ENCODE measurements around the gene TSPAN4. TPM values are rescaled to one million over a fixed set of nuclear protein-coding genes. Genes with fewer than 3 reads are reported as not detected.

Gene TSPAN4
- total and polyA plus RNA-seq, 2 of the 13 experiments (the other 11 are each of a cell fraction or from before 2014, with no cell fraction given) = 31.7 to 68.3 TPM

DNA sequence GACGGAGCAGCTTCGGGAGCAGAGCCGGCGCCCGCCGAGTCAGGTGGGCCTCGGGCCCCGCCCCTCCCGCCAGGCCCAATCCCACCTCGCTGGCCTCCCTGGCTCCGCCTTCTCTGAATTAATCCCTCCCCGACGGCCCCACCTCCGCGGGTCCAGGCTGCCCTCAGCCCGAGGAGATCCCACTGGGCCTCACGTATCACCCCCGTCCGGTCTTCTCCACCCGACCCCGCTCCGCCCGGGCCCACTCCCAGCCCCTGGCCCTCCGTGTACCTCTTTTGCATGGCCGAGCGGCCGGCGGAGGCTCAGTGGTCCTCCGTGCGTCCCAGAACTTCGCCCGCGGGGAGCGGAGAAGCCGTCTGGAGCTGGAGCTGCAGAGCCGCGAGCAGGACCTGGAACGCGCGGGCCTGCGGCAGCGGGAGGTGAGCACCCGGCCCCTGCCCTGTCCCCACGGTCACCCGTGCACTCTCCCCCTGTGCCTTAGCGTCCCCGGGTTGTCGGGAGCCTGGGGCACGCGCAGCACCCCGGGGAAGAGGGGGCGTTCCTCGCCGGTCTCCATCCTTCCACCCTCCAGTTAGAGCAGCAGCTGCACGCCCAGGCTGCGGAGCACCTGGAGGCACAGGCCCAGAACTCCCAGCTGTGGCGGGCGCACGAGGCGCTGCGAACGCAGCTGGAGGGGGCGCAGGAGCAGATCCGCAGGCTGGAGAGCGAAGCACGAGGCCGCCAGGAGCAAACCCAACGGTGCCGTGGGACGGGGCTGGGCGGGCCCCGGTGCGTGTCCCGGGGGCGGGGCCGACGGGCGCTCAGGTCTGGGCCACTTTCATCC is 12.1 kb upstream of the TSPAN4 start (continued):
- TF ChIP-seq ZNF747 (CRISPR knock-in tag; IDR thresholded peaks at IDR 0.05; ENCODE audit: borderline replicate concordance) (peak; percentile 58; the same call in 1 of the 2 replicates), ZNF562 (CRISPR knock-in tag; IDR thresholded peaks at IDR 0.05; ENCODE audit: borderline replicate concordance) (no peak), JUND (CRISPR knock-in tag; IDR thresholded peaks at IDR 0.05) (no peak), BCLAF1 (IDR thresholded peaks at IDR 0.05) (no peak), ZZZ3 (CRISPR knock-in tag; IDR thresholded peaks at IDR 0.05; ENCODE audit: borderline replicate concordance) (no peak), ZFY (CRISPR knock-in tag; IDR thresholded peaks at IDR 0.05) (0 out of 2 replicates have a peak, but pooled peaks have one; percentile 18), SRY (CRISPR knock-in tag; IDR thresholded peaks at IDR 0.05) (peak; percentile 31; the same call in 1 of the 2 replicates), RAD21 (CRISPR knock-in tag; IDR thresholded peaks at IDR 0.05) (peak; percentile 18; the same call in 1 of the 2 replicates), ATRX (CRISPR knock-in tag; IDR thresholded peaks at IDR 0.05; ENCODE audit: borderline replicate concordance) (no peak), REXO4 (CRISPR knock-in tag; IDR thresholded peaks at IDR 0.05; ENCODE audit: borderline replicate concordance) (no peak), HNRNPLL (IDR thresholded peaks at IDR 0.05; ENCODE audit: low read depth, low read length, poor library complexity, severe bottlenecking) (peak; percentile 86), ZNF83 (CRISPR knock-in tag; IDR thresholded peaks at IDR 0.05; ENCODE audit: borderline replicate concordance) (no peak; the same call in 1 of the 2 replicates), ZNF468 (CRISPR knock-in tag; IDR thresholded peaks at IDR 0.05) (no peak), NAIF1 (CRISPR knock-in tag; IDR thresholded peaks at IDR 0.05; ENCODE audit: borderline replicate concordance) (no peak), RBFOX2 (IDR thresholded peaks at IDR 0.05; ENCODE audit: low read depth, low read length) (peak; percentile 72), AFF4 (CRISPR knock-in tag; IDR thresholded peaks at IDR 0.05) (no peak)
- TF ChIP-seq, protein P1, sequence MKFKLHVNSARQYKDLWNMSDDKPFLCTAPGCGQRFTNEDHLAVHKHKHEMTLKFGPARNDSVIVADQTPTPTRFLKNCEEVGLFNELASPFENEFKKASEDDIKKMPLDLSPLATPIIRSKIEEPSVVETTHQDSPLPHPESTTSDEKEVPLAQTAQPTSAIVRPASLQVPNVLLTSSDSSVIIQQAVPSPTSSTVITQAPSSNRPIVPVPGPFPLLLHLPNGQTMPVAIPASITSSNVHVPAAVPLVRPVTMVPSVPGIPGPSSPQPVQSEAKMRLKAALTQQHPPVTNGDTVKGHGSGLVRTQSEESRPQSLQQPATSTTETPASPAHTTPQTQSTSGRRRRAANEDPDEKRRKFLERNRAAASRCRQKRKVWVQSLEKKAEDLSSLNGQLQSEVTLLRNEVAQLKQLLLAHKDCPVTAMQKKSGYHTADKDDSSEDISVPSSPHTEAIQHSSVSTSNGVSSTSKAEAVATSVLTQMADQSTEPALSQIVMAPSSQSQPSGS (CRISPR knock-in tag; IDR thresholded peaks at IDR 0.05) = 0 out of 2 replicates have a peak, but pooled peaks have one; percentile 9
- TF ChIP-seq, protein P2, sequence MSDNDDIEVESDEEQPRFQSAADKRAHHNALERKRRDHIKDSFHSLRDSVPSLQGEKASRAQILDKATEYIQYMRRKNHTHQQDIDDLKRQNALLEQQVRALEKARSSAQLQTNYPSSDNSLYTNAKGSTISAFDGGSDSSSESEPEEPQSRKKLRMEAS (IDR thresholded peaks at IDR 0.05) = peak; percentile 76; the same call in 1 of the 2 replicates
- TF ChIP-seq, protein P3, sequence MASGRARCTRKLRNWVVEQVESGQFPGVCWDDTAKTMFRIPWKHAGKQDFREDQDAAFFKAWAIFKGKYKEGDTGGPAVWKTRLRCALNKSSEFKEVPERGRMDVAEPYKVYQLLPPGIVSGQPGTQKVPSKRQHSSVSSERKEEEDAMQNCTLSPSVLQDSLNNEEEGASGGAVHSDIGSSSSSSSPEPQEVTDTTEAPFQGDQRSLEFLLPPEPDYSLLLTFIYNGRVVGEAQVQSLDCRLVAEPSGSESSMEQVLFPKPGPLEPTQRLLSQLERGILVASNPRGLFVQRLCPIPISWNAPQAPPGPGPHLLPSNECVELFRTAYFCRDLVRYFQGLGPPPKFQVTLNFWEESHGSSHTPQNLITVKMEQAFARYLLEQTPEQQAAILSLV (CRISPR knock-in tag; IDR thresholded peaks at IDR 0.05; ENCODE audit: borderline replicate concordance) = 0 out of 2 replicates have a peak, but pooled peaks have one; percentile 50
